Suprapubic skin (tissue), 3 donors: ENCODE measurements around the gene DR1.

Source experiments
- EP300 ChIP-seq: sonication (generic); formaldehyde crosslinking; IDR thresholded peaks from one replicate; pipeline ENCODE4 v1.6.1; 2017; ENCODE audit warnings: antibody characterized with exemption
- TF ChIP-seq, protein P1 (sequence below), 2 donors: fragments of 200-600 bp in 1 of 2; fragments of 450-650 bp in 1 of 2; sonication (generic) in 1 of 2; IDR thresholded peaks; one replicate each; pipeline ENCODE4 v1.5.1; 2016 to 2019; ENCODE audit warnings: antibody characterized with exemption in 2 of 2, mild to moderate bottlenecking in 1 of 2, moderate library complexity in 1 of 2

- TF ChIP-seq, protein P1, sequence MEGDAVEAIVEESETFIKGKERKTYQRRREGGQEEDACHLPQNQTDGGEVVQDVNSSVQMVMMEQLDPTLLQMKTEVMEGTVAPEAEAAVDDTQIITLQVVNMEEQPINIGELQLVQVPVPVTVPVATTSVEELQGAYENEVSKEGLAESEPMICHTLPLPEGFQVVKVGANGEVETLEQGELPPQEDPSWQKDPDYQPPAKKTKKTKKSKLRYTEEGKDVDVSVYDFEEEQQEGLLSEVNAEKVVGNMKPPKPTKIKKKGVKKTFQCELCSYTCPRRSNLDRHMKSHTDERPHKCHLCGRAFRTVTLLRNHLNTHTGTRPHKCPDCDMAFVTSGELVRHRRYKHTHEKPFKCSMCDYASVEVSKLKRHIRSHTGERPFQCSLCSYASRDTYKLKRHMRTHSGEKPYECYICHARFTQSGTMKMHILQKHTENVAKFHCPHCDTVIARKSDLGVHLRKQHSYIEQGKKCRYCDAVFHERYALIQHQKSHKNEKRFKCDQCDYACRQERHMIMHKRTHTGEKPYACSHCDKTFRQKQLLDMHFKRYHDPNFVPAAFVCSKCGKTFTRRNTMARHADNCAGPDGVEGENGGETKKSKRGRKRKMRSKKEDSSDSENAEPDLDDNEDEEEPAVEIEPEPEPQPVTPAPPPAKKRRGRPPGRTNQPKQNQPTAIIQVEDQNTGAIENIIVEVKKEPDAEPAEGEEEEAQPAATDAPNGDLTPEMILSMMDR (IDR thresholded peaks at IDR 0.05), result no peak
- no peak for TF ChIP-seq EP300
These were observed 6.7 kb downstream of the DR1 start for GRCh38 chr1:93352376-93352775.
